ENCODE data around the gene DSC3. TPM values are rescaled to one million over a fixed set of nuclear protein-coding genes. Genes with fewer than 3 reads are reported as not detected.

The DSC3 gene
- total RNA-seq, 1 experiment from 2014 or later: 60.8 TPM

GRCh38 chr18:30970196-30970816, 72.2 kb downstream of the DSC3 start:
- H3K4me1 Mint-ChIP-seq (ENCODE audit: insufficient read depth, unreplicated experiment): no peaks in the 10 kb centered on the region
- no peaks in the 10 kb centered on the region for H3K36me3 Mint-ChIP-seq (ENCODE audit: insufficient read depth, unreplicated experiment)
- H3K4me3 Mint-ChIP-seq (ENCODE audit: unreplicated experiment): no peak overlapping the region
- POLR2A ChIA-PET: interaction anchor here (0.6 to 1.7 kb wide), 5 partner anchors 16 to 856 kb away, joined by 3 to 6 read pairs (median 3); no protein-coding TSS in a partner anchor
- intact Hi-C loops (cut with micrococcal nuclease): loop anchor here (1.0 to 10.0 kb wide), 5 partner anchors 544 to 1098 kb away; no protein-coding TSS in a partner anchor
- BruUV-seq (replicated peaks): no TSS peak
- no peaks in the 10 kb centered on the region for H3K9me3 Mint-ChIP-seq (ENCODE audit: unreplicated experiment)
- H3K27me3 Mint-ChIP-seq (ENCODE audit: insufficient read depth, unreplicated experiment): no peaks in the 10 kb centered on the region
- TF ChIP-seq, protein P1, sequence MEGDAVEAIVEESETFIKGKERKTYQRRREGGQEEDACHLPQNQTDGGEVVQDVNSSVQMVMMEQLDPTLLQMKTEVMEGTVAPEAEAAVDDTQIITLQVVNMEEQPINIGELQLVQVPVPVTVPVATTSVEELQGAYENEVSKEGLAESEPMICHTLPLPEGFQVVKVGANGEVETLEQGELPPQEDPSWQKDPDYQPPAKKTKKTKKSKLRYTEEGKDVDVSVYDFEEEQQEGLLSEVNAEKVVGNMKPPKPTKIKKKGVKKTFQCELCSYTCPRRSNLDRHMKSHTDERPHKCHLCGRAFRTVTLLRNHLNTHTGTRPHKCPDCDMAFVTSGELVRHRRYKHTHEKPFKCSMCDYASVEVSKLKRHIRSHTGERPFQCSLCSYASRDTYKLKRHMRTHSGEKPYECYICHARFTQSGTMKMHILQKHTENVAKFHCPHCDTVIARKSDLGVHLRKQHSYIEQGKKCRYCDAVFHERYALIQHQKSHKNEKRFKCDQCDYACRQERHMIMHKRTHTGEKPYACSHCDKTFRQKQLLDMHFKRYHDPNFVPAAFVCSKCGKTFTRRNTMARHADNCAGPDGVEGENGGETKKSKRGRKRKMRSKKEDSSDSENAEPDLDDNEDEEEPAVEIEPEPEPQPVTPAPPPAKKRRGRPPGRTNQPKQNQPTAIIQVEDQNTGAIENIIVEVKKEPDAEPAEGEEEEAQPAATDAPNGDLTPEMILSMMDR (IDR thresholded peaks at IDR 0.05; ENCODE audit: unreplicated experiment): peak; percentile 50
- CTCF ChIA-PET: interaction anchor here (0.6 to 2.7 kb wide), 25 partner anchors 10 to 1098 kb away, joined by 3 to 32 read pairs (median 4); no protein-coding TSS in a partner anchor
- H3K27ac Mint-ChIP-seq (ENCODE audit: low read depth, unreplicated experiment): no peak overlapping the region
- DNase-seq (ENCODE audit: unreplicated experiment): peak; percentile 75

DNA sequence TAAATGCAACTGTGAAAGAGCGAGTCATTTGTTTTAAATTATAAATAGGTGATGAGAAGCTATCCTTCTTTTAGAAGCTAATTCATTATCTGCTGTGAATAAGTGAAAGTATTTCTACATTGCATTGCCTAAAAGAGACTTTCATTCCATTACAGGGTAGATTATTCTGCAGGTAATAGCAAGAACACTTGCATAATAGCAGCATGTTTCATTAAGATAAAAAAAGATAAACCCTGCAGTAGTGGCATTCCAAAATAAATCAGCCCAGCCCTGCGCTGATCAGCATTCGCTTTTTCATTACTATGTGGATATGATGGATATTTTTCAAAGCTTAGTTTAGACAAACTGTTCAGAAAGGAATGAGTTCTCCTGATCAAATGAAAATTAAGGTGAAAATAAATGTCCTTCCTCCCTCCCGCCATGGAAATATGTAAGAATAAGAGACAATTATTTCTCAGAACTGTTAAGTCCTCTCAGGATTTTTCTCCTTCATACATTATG, 72.8 kb downstream of the DSC3 start:
- Mint-ChIP-seq H3K9me3 (ENCODE audit: unreplicated experiment) (no peaks in the 10 kb centered on the region), H3K36me3 (ENCODE audit: insufficient read depth, unreplicated experiment) (no peaks in the 10 kb centered on the region), H3K27me3 (ENCODE audit: insufficient read depth, unreplicated experiment) (no peaks in the 10 kb centered on the region), H3K4me3 (ENCODE audit: unreplicated experiment) (no peak overlapping the region), H3K27ac (ENCODE audit: low read depth, unreplicated experiment) (no peak overlapping the region), H3K4me1 (ENCODE audit: insufficient read depth, unreplicated experiment) (no peaks in the 10 kb centered on the region)
- TF ChIP-seq, protein P1 (IDR thresholded peaks at IDR 0.05; ENCODE audit: unreplicated experiment): no peak
- ChIA-PET CTCF (interaction anchor here (0.6 to 2.7 kb wide), 16 partner anchors 10 to 1095 kb away, joined by 3 to 32 read pairs (median 3); no protein-coding TSS in a partner anchor), POLR2A (interaction anchor here (0.6 to 1.7 kb wide), 5 partner anchors 17 to 856 kb away, joined by 3 to 6 read pairs (median 3); no protein-coding TSS in a partner anchor)
- intact Hi-C loops (cut with micrococcal nuclease): loop anchor here (1.0 to 10.0 kb wide), 5 partner anchors 545 to 1097 kb away; no protein-coding TSS in a partner anchor
- no TSS peak for BruUV-seq (replicated peaks)
- DNase-seq (ENCODE audit: unreplicated experiment): no peak

DNA sequence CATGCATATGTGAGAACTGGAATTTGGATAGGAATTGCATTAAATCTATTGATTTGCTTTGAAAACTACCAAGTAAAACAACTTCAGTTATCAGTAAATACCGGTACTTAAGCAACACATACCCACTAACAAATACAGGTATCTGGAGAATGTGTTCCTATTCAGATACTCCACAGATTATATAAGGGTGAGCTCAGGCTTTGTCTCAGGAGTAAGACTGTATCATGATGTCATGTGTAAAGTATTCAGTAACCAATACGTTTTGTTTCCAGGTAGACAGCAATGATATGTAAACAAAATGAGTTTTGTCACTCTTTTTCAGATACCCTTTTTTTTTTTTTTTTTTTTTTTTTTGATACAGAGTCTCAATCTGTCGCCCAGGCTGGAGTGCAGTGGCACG, 74.8 kb downstream of the DSC3 start:
- Mint-ChIP-seq H3K36me3 (ENCODE audit: insufficient read depth, unreplicated experiment) (no peaks in the 10 kb centered on the region), H3K4me1 (ENCODE audit: insufficient read depth, unreplicated experiment) (no peaks in the 10 kb centered on the region), H3K27me3 (ENCODE audit: insufficient read depth, unreplicated experiment) (no peaks in the 10 kb centered on the region), H3K9me3 (ENCODE audit: unreplicated experiment) (no peaks in the 10 kb centered on the region), H3K27ac (ENCODE audit: low read depth, unreplicated experiment) (no peak overlapping the region), H3K4me3 (ENCODE audit: unreplicated experiment) (no peak overlapping the region)
- BruUV-seq (replicated peaks): no TSS peak
- CTCF ChIA-PET: interaction anchor here (0.5 to 1.5 kb wide), 5 partner anchors 8 to 837 kb away, joined by 3 to 7 read pairs (median 4); no protein-coding TSS in a partner anchor
- intact Hi-C loops (cut with micrococcal nuclease): no loop called here
- no peak for DNase-seq (ENCODE audit: unreplicated experiment)
- TF ChIP-seq, protein P1 (IDR thresholded peaks at IDR 0.05; ENCODE audit: unreplicated experiment): no peak
- POLR2A ChIA-PET: interaction anchor here (0.9 to 1.3 kb wide), 2 partner anchors 46 to 546 kb away, joined by 3 to 4 read pairs; no protein-coding TSS in a partner anchor

GRCh38 chr18:30965237-30965636, 77.3 kb downstream of the DSC3 start:
- H3K4me3 Mint-ChIP-seq (ENCODE audit: unreplicated experiment): no peak overlapping the region

More at GRCh38 chr18:30965237-30965636, 77.3 kb downstream of the DSC3 start:
- POLR2A ChIA-PET: no interaction called here
- intact Hi-C loops (cut with micrococcal nuclease): no loop called here
- TF ChIP-seq, protein P1 (IDR thresholded peaks at IDR 0.05; ENCODE audit: unreplicated experiment): no peak
- H3K4me1 Mint-ChIP-seq (ENCODE audit: insufficient read depth, unreplicated experiment): no peaks in the 10 kb centered on the region
- CTCF ChIA-PET: interaction anchor here (0.5 kb wide), 1 partner anchor 1589 kb away, joined by 3 read pairs; no protein-coding TSS in a partner anchor
- H3K36me3 Mint-ChIP-seq (ENCODE audit: insufficient read depth, unreplicated experiment): no peaks in the 10 kb centered on the region
- no peak for DNase-seq (ENCODE audit: unreplicated experiment)
- no peaks in the 10 kb centered on the region for H3K9me3 Mint-ChIP-seq (ENCODE audit: unreplicated experiment)
- BruUV-seq (replicated peaks): no TSS peak
- no peak overlapping the region for H3K27ac Mint-ChIP-seq (ENCODE audit: low read depth, unreplicated experiment)
- H3K27me3 Mint-ChIP-seq (ENCODE audit: insufficient read depth, unreplicated experiment): no peaks in the 10 kb centered on the region
